PC-9 (cell line): ENCODE results near the gene ATRNL1.

Experiments used
- EZH2 ChIP-seq: fragments of 200-600 bp; sonication (generic); IDR thresholded peaks from 2 replicates; pipeline ENCODE4 v1.8.0; 2017; ENCODE audit warnings: antibody characterized with exemption, low read depth
- TF ChIP-seq, protein P1 (sequence below): fragments of 200-600 bp; sonication (generic); conservative IDR thresholded peaks from 2 replicates; pipeline ENCODE4 v1.6.1; 2017; ENCODE audit warnings: mixed run types, antibody characterized with exemption, mild to moderate bottlenecking, moderate library complexity

DNA sequence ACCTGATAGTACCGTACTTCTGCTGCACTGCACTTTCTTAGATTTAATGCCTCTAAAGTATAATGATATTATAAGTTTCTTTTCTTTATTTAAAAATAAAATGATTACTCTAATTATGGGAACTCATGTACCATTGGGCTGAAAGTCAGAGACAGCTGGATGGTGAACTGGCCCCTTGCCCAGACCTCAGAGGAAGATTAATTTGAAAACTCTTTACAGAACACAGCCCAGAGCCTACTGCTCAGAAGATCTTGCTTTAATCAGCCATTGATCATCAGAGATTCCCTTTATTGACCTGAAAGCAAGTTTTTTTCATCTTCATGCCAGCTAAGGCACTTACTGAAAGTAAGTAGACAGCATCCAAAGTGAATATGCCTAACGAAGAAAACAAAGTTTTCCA, 838.1 kb downstream of the ATRNL1 start:
- TF ChIP-seq, protein P1, sequence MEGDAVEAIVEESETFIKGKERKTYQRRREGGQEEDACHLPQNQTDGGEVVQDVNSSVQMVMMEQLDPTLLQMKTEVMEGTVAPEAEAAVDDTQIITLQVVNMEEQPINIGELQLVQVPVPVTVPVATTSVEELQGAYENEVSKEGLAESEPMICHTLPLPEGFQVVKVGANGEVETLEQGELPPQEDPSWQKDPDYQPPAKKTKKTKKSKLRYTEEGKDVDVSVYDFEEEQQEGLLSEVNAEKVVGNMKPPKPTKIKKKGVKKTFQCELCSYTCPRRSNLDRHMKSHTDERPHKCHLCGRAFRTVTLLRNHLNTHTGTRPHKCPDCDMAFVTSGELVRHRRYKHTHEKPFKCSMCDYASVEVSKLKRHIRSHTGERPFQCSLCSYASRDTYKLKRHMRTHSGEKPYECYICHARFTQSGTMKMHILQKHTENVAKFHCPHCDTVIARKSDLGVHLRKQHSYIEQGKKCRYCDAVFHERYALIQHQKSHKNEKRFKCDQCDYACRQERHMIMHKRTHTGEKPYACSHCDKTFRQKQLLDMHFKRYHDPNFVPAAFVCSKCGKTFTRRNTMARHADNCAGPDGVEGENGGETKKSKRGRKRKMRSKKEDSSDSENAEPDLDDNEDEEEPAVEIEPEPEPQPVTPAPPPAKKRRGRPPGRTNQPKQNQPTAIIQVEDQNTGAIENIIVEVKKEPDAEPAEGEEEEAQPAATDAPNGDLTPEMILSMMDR: no peak
- no peak for TF ChIP-seq EZH2
